A673 (cell line): ENCODE results near the gene GPR183. TPM values are rescaled to one million over a fixed set of nuclear protein-coding genes. Genes with fewer than 3 reads are reported as not detected.

Source experiments
- BruUV-seq: library from RNA; stranded (reverse); fragments of 400-500 nt; replicated peaks from 2 replicates; lab custom pipeline; 2021; lab: Mats Ljungman, UMichigan
- CTCF ChIA-PET: fragments of 300-600 bp; sonication (Branson Sonifier 250); formaldehyde crosslinking; loops from one replicate; lab custom pipeline; 2022; ENCODE audit warnings: antibody characterized with exemption; lab: Charles Lee
- POLR2A ChIA-PET: fragments of 300-600 bp; sonication (Branson Sonifier 250); formaldehyde crosslinking; loops from one replicate; lab custom pipeline; 2022; ENCODE audit warnings: antibody characterized with exemption; ENCODE audit not compliant: low non-redundant PET; lab: Charles Lee
- DNase-seq: peaks from one replicate; pipeline ENCODE4 v3.0.0-alpha.2; 2015; ENCODE audit warnings: low spot score
- H3K27ac ChIP-seq: fragments of 200-600 bp; sonication (generic); 2 replicates; pipeline ENCODE4 v1.5.1; 2016; ENCODE audit warnings: mixed run types, low read depth, mild to moderate bottlenecking, mixed read lengths, antibody characterized with exemption, low read length; ENCODE audit not compliant: poor library complexity, severe bottlenecking
- H3K27me3 ChIP-seq: fragments of 200-600 bp; sonication (generic); replicated peaks from 2 replicates; pipeline ENCODE4 v1.6.1; 2017; ENCODE audit warnings: mixed run types, low read depth, mild to moderate bottlenecking, mixed read lengths, antibody characterized with exemption, low read length; ENCODE audit not compliant: insufficient read depth, poor library complexity
- H3K36me3 ChIP-seq: fragments of 200-600 bp; sonication (generic); 2 replicates; pipeline ENCODE4 v1.6.1; 2016; ENCODE audit warnings: mixed run types, mild to moderate bottlenecking, mixed read lengths, antibody characterized with exemption, low read length; ENCODE audit not compliant: insufficient read depth, poor library complexity, severe bottlenecking
- H3K4me1 ChIP-seq: fragments of 200-600 bp; sonication (generic); 2 replicates; pipeline ENCODE4 v1.6.1; 2017; ENCODE audit warnings: mixed run types, mild to moderate bottlenecking, mixed read lengths, antibody characterized with exemption, low read length; ENCODE audit not compliant: insufficient read depth, poor library complexity, severe bottlenecking
- H3K4me3 ChIP-seq: fragments of 200-600 bp; sonication (generic); 2 replicates; pipeline ENCODE4 v1.5.1; 2016; ENCODE audit warnings: low read depth, mixed run types, mild to moderate bottlenecking, mixed read lengths, low read length; ENCODE audit not compliant: poor library complexity, severe bottlenecking
- H3K9me3 ChIP-seq: fragments of 200-600 bp; sonication (generic); 2 replicates; pipeline ENCODE4 v1.6.1; 2016; ENCODE audit warnings: mixed run types, low read depth, mild to moderate bottlenecking, mixed read lengths, antibody characterized with exemption, low read length; ENCODE audit not compliant: poor library complexity, severe bottlenecking
- CTCF ChIP-seq: fragments of 300-800, 200-600 bp; sonication (generic); conservative IDR thresholded peaks from 2 replicates; pipeline ENCODE4 v1.5.1; 2017; ENCODE audit warnings: low read depth, mild to moderate bottlenecking, antibody characterized with exemption, low read length, moderate library complexity, mixed read lengths
- EZH2 ChIP-seq: fragments of 200-600 bp; sonication (generic); IDR thresholded peaks from 2 replicates; pipeline ENCODE4 v1.6.1; 2017; ENCODE audit warnings: borderline replicate concordance, low read depth, mild to moderate bottlenecking, mixed read lengths, antibody characterized with exemption, low read length; ENCODE audit not compliant: poor library complexity, severe bottlenecking
- intact Hi-C: fragments of 100-400 bp; cut with micrococcal nuclease; formaldehyde crosslinking; loops from one replicate; pipeline ENCODE4 v1.10.0; 2022; ENCODE audit not compliant: unreplicated experiment
- total RNA-seq: library from RNA; stranded (reverse); gene quantifications from 2 replicates; pipeline ENCODE4 v1.2.3, GENCODE V29; 2021

GPR183 gene
- total RNA-seq, 1 experiment from 2014 or later = not detected

GRCh38 chr13:99311137-99311536 is 3.9 kb upstream of the GPR183 start:
- H3K4me3 ChIP-seq = no peak overlapping the region
- intact Hi-C loops = no loop called here
- CTCF ChIA-PET = no interaction called here

GRCh38 chr13:99310382-99311031 is 3.3 kb upstream of the GPR183 start:
- H3K4me1 ChIP-seq = no peaks in the 10 kb centered on the region
- POLR2A ChIA-PET = no interaction called here
- no TSS peak for BruUV-seq
- no peaks in the 10 kb centered on the region for H3K36me3 ChIP-seq
- TF ChIP-seq CTCF = no peak
- TF ChIP-seq EZH2 = no peak
- H3K27ac ChIP-seq = no peak overlapping the region
- no peaks in the 10 kb centered on the region for H3K9me3 ChIP-seq
- no peak overlapping the region for H3K4me3 ChIP-seq
- intact Hi-C loops = no loop called here
- CTCF ChIA-PET = no interaction called here
- no peak for DNase-seq
- no peaks in the 10 kb centered on the region for H3K27me3 ChIP-seq

More at GRCh38 chr13:99311137-99311536, 3.9 kb upstream of the GPR183 start:
- Histone ChIP-seq H3K4me1 (no peaks in the 10 kb centered on the region), H3K36me3 (no peaks in the 10 kb centered on the region), H3K27me3 (no peaks in the 10 kb centered on the region), H3K9me3 (no peaks in the 10 kb centered on the region), H3K27ac (no peak overlapping the region)
- DNase-seq = no peak
- TF ChIP-seq CTCF (no peak), EZH2 (no peak)
- no TSS peak for BruUV-seq
- POLR2A ChIA-PET = no interaction called here

GRCh38 chr13:99308471-99309087 is 1.4 kb upstream of the GPR183 start:
- no TSS peak for BruUV-seq
- no peak overlapping the region for H3K4me3 ChIP-seq
- H3K27me3 ChIP-seq = no peaks in the 10 kb centered on the region
- intact Hi-C loops = no loop called here
- no peak for TF ChIP-seq CTCF
- no peak for TF ChIP-seq EZH2
- POLR2A ChIA-PET = no interaction called here
- no peaks in the 10 kb centered on the region for H3K4me1 ChIP-seq
- DNase-seq = no peak
- CTCF ChIA-PET = no interaction called here
- no peaks in the 10 kb centered on the region for H3K36me3 ChIP-seq
- no peak overlapping the region for H3K27ac ChIP-seq
- no peaks in the 10 kb centered on the region for H3K9me3 ChIP-seq
